Ascending aorta (tissue), 2 donors: Measurements from ENCODE around the gene FAM131B. TPM values are rescaled to one million over a fixed set of nuclear protein-coding genes. Genes with fewer than 3 reads are reported as not detected.
A peak's percentile ranks its signal among the peaks of the same experiment; 100 is the strongest.
"Not testable (repeated sequence)": the region's sequence is repeated elsewhere in the genome, so short reads cannot be mapped to it uniquely, and the experiment has no call there.

Experiments used
- DNase-seq, 2 donors: peaks; one replicate each; pipeline ENCODE4 v3.0.0-alpha.2; 2019; ENCODE audit warnings: low spot score in 2 of 2
- H3K27ac ChIP-seq, 2 donors: fragments of 200-600 bp; sonication (generic); one replicate each; pipeline ENCODE4 v1.5.1; 2016 to 2017; ENCODE audit warnings: mild to moderate bottlenecking in 1 of 2
- H3K27me3 ChIP-seq: fragments of 200-600 bp; sonication (generic); one replicate; pipeline ENCODE4 v1.5.1; 2017
- H3K36me3 ChIP-seq, 2 donors: fragments of 200-600 bp; sonication (generic); one replicate each; pipeline ENCODE4 v1.5.1; 2016
- H3K4me1 ChIP-seq, 2 donors: fragments of 200-600 bp; sonication (generic); one replicate each; pipeline ENCODE4 v1.5.1; 2016 to 2017; ENCODE audit warnings: mild to moderate bottlenecking in 1 of 2
- H3K4me3 ChIP-seq, 2 donors: fragments of 200-600 bp; sonication (generic); one replicate each; pipeline ENCODE4 v1.5.1; 2016 to 2017; ENCODE audit warnings: mild to moderate bottlenecking in 1 of 2
- H3K9me3 ChIP-seq, 2 donors: fragments of 200-600 bp; sonication (generic); one replicate each; pipeline ENCODE4 v1.5.1; 2016
- intact Hi-C: fragments of 100-400 bp; cut with DNase I; formaldehyde crosslinking; loops from one replicate; pipeline ENCODE4 v1.15.1; 2023
- total RNA-seq: library from RNA; depleted of rRNA; stranded (reverse); fragments of >200 nt; gene quantifications from one replicate; pipeline ENCODE4 v1.1.0, GENCODE V29; 2016
- TF ChIP-seq, protein P1 (sequence below), 3 experiments: fragments of 200-600 bp in 2 of 3; fragments of 450-650 bp in 1 of 3; sonication (generic) in 2 of 3; IDR thresholded peaks; one replicate each; pipeline ENCODE4 v1.5.1; 2016 to 2019; ENCODE audit warnings: antibody characterized with exemption in 3 of 3, mild to moderate bottlenecking in 1 of 3, moderate library complexity in 1 of 3

Gene FAM131B
- total RNA-seq, 1 donor from 2014 or later: 0.53 TPM

DNA sequence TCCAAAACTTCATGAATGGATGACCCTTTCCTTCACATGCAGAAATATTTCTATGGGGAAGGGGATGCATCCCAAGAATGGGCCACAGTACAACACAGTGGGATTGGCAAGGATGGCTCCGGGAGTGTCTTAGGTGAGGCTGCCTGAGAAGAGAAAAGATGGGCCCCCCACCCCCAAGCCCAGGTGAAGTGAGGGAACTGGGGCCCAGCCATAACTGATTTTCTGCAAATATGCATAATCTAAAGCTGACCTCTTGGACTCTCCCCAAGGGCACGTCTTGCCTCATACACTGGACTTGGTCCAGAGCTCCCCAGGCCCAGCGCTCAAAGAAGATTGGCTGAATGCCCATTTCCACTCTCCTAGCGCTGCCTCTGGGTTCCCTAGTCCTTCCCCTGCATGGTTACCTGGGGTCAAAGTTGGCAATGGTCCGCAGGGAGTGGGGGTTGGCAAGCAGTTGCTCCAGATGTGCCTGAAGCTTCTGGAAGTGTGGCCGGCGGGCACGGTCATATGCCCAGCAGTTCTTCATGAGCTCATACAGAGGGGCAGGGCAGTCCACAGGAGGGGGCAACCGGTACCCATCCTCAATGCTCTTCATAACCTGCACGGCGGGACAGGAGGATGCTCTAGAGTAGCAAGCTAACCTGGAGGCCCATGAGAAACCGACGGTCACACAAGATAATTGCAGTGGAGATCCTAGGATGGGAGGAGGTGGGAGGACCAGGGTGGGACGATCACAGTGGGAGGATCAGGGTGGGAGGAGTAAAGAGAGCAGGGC lies 30.9 kb upstream of the FAM131B start:
- DNase-seq: peak in 1 of 2 donors; percentile 69
- H3K27ac ChIP-seq: peak overlapping the region; percentile 97 to 99
- H3K4me3 ChIP-seq: no peak overlapping the region
- no peaks in the 10 kb centered on the region for H3K27me3 ChIP-seq
- peaks cover 28 to 34% of the 10 kb centered on the region in 2 donors for H3K36me3 ChIP-seq
- no peaks in the 10 kb centered on the region for H3K9me3 ChIP-seq
- TF ChIP-seq, protein P1, sequence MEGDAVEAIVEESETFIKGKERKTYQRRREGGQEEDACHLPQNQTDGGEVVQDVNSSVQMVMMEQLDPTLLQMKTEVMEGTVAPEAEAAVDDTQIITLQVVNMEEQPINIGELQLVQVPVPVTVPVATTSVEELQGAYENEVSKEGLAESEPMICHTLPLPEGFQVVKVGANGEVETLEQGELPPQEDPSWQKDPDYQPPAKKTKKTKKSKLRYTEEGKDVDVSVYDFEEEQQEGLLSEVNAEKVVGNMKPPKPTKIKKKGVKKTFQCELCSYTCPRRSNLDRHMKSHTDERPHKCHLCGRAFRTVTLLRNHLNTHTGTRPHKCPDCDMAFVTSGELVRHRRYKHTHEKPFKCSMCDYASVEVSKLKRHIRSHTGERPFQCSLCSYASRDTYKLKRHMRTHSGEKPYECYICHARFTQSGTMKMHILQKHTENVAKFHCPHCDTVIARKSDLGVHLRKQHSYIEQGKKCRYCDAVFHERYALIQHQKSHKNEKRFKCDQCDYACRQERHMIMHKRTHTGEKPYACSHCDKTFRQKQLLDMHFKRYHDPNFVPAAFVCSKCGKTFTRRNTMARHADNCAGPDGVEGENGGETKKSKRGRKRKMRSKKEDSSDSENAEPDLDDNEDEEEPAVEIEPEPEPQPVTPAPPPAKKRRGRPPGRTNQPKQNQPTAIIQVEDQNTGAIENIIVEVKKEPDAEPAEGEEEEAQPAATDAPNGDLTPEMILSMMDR (IDR thresholded peaks at IDR 0.05): no peak
- intact Hi-C loops: loop anchor here (2.0 to 10.0 kb wide), 2 partner anchors 13 to 1441 kb away; partner anchors contain the start of gene TPK1
- H3K4me1 ChIP-seq: peaks cover 26 to 56% of the 10 kb centered on the region in 2 donors

DNA sequence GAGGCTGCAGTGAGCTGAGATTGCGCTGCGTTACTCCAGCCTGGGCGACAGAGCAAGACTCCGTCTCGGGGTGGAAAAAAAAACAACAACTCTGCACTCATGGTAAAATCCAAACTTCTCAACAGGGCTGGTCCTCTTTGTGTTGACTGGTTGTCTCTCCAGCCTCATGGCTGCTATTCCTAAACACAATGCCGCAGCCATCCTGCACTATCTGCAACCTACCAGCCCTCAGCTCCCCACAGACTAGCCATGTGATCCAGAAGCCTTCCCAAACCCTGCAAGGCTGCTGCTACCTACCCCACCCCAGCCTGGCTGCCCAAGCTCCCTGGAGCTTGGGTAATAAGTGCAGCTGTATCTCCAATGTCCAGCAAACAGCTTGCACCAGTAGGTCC lies 30.4 kb upstream of the FAM131B start:
- DNase-seq: no peak
- H3K36me3 ChIP-seq: peaks cover 33 to 39% of the 10 kb centered on the region in 2 donors
- TF ChIP-seq, protein P1 (IDR thresholded peaks at IDR 0.05): no peak

DNA sequence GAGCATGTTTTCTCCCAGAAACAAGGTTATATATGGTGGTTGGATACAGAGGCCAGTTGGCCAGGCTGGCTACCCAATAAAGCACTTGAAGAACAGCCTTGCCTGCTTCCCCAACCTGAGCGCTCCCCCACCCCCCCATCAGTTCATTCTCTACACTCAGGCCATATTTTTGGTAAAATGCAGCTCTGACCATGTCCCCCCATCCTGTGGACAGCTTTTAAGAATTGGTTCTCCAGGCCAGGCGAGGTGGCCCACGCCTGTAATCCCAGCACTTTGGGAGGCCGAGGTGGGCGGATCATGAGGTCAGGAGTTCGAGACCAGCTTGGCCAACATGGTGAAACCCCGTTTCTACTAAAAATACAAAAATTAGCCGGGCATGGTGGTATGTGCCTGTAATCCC lies 29.9 kb upstream of the FAM131B start:
- Histone ChIP-seq H3K4me1 (peaks cover 30 to 66% of the 10 kb centered on the region in 2 donors), H3K36me3 (peaks cover 38 to 39% of the 10 kb centered on the region in 2 donors), H3K27ac (peak overlapping the region; percentile 97 to 99), H3K4me3 (peak overlapping the region in 1 of 2 donors; percentile 42)
- intact Hi-C loops: loop anchor here (2.0 to 10.0 kb wide), 2 partner anchors 14 to 1442 kb away; partner anchors contain the start of gene TPK1
- not testable (repeated sequence) for H3K27me3 ChIP-seq, H3K9me3 ChIP-seq, DNase-seq

More for the DNA sequence above, 30.4 kb upstream of the FAM131B start:
- Histone ChIP-seq H3K27me3 (no peaks in the 10 kb centered on the region), H3K27ac (peak overlapping the region; percentile 97 to 99), H3K4me3 (no peak overlapping the region), H3K9me3 (no peaks in the 10 kb centered on the region), H3K4me1 (peaks cover 28 to 62% of the 10 kb centered on the region in 2 donors)
- intact Hi-C loops: loop anchor here (2.0 to 10.0 kb wide), 2 partner anchors 14 to 1442 kb away; partner anchors contain the start of gene TPK1

DNA sequence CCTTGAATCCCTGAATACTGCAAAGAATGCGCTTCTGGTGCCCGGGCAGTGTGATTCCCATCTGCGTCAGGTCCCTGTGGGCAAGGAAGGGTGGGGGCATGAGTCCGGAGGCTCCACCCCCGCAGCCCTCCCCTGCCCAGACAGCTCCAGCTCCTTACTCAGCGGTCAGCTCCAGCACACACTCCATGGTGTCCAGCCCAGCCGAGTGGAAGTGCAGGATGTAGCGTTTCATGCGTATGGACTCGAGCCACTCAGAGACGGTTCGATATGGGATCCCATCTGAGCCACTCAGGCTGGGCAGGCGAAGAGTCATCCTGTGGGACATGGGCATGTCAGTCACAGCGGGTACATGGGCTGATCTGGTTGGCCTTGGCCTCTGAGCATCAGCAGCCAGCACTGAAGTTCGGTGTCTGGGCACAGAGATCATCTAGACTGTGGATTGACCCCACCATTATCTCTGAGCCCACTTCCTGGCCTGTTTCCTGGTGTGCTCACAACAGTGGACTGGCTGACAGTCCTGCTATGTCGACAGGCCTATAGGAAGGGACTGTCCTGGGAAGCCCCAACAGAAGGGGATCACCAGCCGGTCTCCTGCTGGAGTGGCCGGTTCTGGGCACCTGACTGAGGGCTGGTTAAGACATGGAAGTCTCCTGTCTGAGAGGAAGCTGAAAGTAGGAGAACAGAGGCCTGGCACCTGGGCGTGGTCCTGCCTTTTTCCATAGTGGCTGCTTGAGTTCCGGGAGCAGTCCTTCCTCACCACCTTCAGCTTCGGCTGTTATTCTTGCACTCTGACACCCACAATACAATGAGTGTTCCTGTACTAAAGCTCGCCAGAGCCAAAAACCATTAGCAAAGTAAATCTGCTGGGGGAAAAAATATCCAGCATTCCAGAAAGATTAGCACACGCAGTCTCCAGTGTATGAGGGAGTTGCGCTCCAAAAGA lies 29.2 kb upstream of the FAM131B start:
- Histone ChIP-seq H3K27ac (peak overlapping the region; percentile 97 to 99), H3K9me3 (no peaks in the 10 kb centered on the region), H3K36me3 (peaks cover 39 to 45% of the 10 kb centered on the region in 2 donors), H3K27me3 (no peaks in the 10 kb centered on the region), H3K4me3 (peak overlapping the region; percentile 1 to 42), H3K4me1 (peaks cover 35 to 73% of the 10 kb centered on the region in 2 donors)
- peak; percentile 66 to 96 for DNase-seq
- TF ChIP-seq, protein P1 (IDR thresholded peaks at IDR 0.05): no peak
- intact Hi-C loops: loop anchor here (1.0 to 10.0 kb wide), 4 partner anchors 11 to 1443 kb away; partner anchors contain the start of genes CASP2 and TPK1

DNA sequence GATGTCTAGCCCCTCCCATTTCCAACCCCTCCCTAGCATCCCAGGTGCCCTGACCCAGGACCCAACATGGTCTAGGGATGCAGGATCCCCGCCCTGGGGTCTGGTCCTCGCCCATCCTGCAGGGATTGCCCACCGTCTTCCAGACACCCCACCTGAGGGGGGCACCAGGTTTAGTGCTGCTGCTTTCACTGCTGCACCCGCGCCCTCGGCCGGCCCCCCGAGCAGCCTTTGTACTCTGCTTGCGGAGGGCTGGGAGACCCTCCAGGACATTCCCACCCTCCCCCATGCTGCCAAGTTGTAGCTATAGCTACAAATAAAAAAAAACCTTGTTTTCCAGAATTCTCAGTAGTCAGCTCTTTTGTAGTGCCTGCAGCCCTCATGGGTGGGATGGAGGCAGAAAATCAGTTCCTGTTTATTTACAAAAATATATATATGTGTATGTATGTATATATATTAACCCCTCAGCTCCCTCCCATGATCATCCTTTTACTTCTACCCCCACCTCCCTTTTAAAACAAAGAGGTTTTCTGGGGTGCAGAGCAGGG lies 28.3 kb upstream of the FAM131B start:
- Histone ChIP-seq H3K27me3 (no peaks in the 10 kb centered on the region), H3K36me3 (peaks cover 39 to 47% of the 10 kb centered on the region in 2 donors), H3K9me3 (no peaks in the 10 kb centered on the region), H3K27ac (peak overlapping the region; percentile 97 to 99), H3K4me1 (peaks cover 41 to 78% of the 10 kb centered on the region in 2 donors), H3K4me3 (peak overlapping the region in 1 of 2 donors; percentile 42)
- TF ChIP-seq, protein P1 (IDR thresholded peaks at IDR 0.05): no peak
- DNase-seq: peak in 1 of 2 donors; percentile 68
- intact Hi-C loops: loop anchor here (1.0 to 10.0 kb wide), 3 partner anchors 11 to 1444 kb away; partner anchors contain the start of genes CASP2 and TPK1
